Skeletal muscle tissue (tissue), 4 donors: Measurements from ENCODE around the gene PGP. TPM values are rescaled to one million over a fixed set of nuclear protein-coding genes. Genes with fewer than 3 reads are reported as not detected.

Source experiments
- H3K27ac ChIP-seq: one replicate; pipeline ENCODE4 v1.7.0; 2013; ENCODE audit warnings: mild to moderate bottlenecking, low read depth, low read length, inconsistent platforms
- H3K27me3 ChIP-seq, 3 donors: one replicate each; pipeline ENCODE4 v1.7.0; 2013; ENCODE audit warnings: low read length in 3 of 3; ENCODE audit not compliant: control insufficient read depth in 3 of 3, insufficient read depth in 3 of 3
- H3K36me3 ChIP-seq, 3 donors: one replicate each; pipeline ENCODE4 v1.7.0; 2013; ENCODE audit warnings: low read length in 3 of 3; ENCODE audit not compliant: control insufficient read depth in 3 of 3, insufficient read depth in 3 of 3
- H3K4me1 ChIP-seq, 3 donors: one replicate each; pipeline ENCODE4 v1.7.0; 2013; ENCODE audit warnings: low read length in 3 of 3, mild to moderate bottlenecking in 3 of 3; ENCODE audit not compliant: control insufficient read depth in 3 of 3, insufficient read depth in 3 of 3
- H3K4me3 ChIP-seq, 3 donors: one replicate each; pipeline ENCODE4 v1.7.0; 2013; ENCODE audit warnings: low read length in 3 of 3
- H3K9ac ChIP-seq, 3 donors: one replicate each; pipeline ENCODE4 v1.7.0; 2013; ENCODE audit warnings: low read length in 3 of 3, mild to moderate bottlenecking in 3 of 3, moderate library complexity in 2 of 3, low read depth in 1 of 3
- H3K9me3 ChIP-seq, 3 donors: one replicate each; pipeline ENCODE4 v1.7.0; 2013; ENCODE audit warnings: low read length in 3 of 3; ENCODE audit not compliant: control insufficient read depth in 3 of 3
- total RNA-seq: library from RNA; depleted of rRNA; stranded (reverse); fragments of >200 nt; gene quantifications from one replicate; pipeline ENCODE4 v1.2.3, GENCODE V29; 2014
- donor health status: Osteomylitis.

Gene PGP
- total RNA-seq, 1 donor from 2014 or later: 9.9 TPM

GRCh38 chr16:2233046-2233775, 18.6 kb upstream of the PGP start:
- H3K9ac ChIP-seq: no peak overlapping the region
- H3K4me3 ChIP-seq: no peak overlapping the region
- no peak overlapping the region for H3K27ac ChIP-seq
- peaks cover 63 to 67% (median 64%) of the 10 kb centered on the region in 3 donors for H3K36me3 ChIP-seq
- peaks cover 12 to 15% (median 12%) of the 10 kb centered on the region in 3 donors for H3K4me1 ChIP-seq
- no peaks in the 10 kb centered on the region for H3K9me3 ChIP-seq
- H3K27me3 ChIP-seq: peaks cover 12 to 26% (median 17%) of the 10 kb centered on the region in 3 donors

GRCh38 chr16:2232094-2232990, 17.7 kb upstream of the PGP start:
- Histone ChIP-seq H3K9me3 (no peaks in the 10 kb centered on the region), H3K27ac (no peak overlapping the region), H3K4me3 (no peak overlapping the region), H3K27me3 (peaks cover 10 to 21% (median 17%) of the 10 kb centered on the region in 3 donors), H3K4me1 (peaks cover 12 to 15% (median 12%) of the 10 kb centered on the region in 3 donors), H3K9ac (no peak overlapping the region), H3K36me3 (peaks cover 63 to 71% (median 68%) of the 10 kb centered on the region in 3 donors)

- no peak overlapping the region for H3K27ac ChIP-seq
- H3K4me1 ChIP-seq: peaks cover 6 to 9% (median 6%) of the 10 kb centered on the region in 3 donors
- no peaks in the 10 kb centered on the region for H3K9me3 ChIP-seq
- peaks cover 63 to 74% (median 72%) of the 10 kb centered on the region in 3 donors for H3K36me3 ChIP-seq
- H3K9ac ChIP-seq: no peak overlapping the region
- H3K27me3 ChIP-seq: peaks cover 5 to 12% (median 8%) of the 10 kb centered on the region in 3 donors
- H3K4me3 ChIP-seq: no peak overlapping the region
These were observed 16.6 kb upstream of the PGP start for GRCh38 chr16:2231016-2231931.

- Histone ChIP-seq H3K9ac (no peak overlapping the region), H3K27me3 (peaks cover 0 to 3% (median 2%) of the 10 kb centered on the region in 3 donors), H3K27ac (no peak overlapping the region), H3K4me1 (peaks cover 0 to 8% (median 8%) of the 10 kb centered on the region in 3 donors), H3K9me3 (no peaks in the 10 kb centered on the region), H3K4me3 (no peak overlapping the region), H3K36me3 (peaks cover 63 to 71% (median 70%) of the 10 kb centered on the region in 3 donors)
These were observed 15.7 kb upstream of the PGP start for GRCh38 chr16:2230376-2230775.

- H3K9ac ChIP-seq: no peak overlapping the region
- H3K27ac ChIP-seq: no peak overlapping the region
- no peaks in the 10 kb centered on the region for H3K27me3 ChIP-seq
- no peak overlapping the region for H3K4me3 ChIP-seq
- peaks cover 59 to 65% (median 64%) of the 10 kb centered on the region in 3 donors for H3K36me3 ChIP-seq
- no peaks in the 10 kb centered on the region for H3K9me3 ChIP-seq
- H3K4me1 ChIP-seq: peaks cover 4 to 13% (median 13%) of the 10 kb centered on the region in 3 donors
These were observed 15.1 kb upstream of the PGP start for GRCh38 chr16:2229632-2230250.

- peaks cover 54 to 59% (median 59%) of the 10 kb centered on the region in 3 donors for H3K36me3 ChIP-seq
These were observed 14.5 kb upstream of the PGP start for GRCh38 chr16:2229091-2229490.

GRCh38 chr16:2228161-2228824, 13.7 kb upstream of the PGP start:
- Histone ChIP-seq H3K27me3 (no peaks in the 10 kb centered on the region), H3K9me3 (no peaks in the 10 kb centered on the region), H3K36me3 (peaks cover 46 to 51% (median 51%) of the 10 kb centered on the region in 3 donors), H3K9ac (no peak overlapping the region), H3K4me3 (no peak overlapping the region), H3K4me1 (peaks cover 10 to 24% (median 21%) of the 10 kb centered on the region in 3 donors), H3K27ac (no peak overlapping the region)

More at GRCh38 chr16:2229091-2229490, 14.5 kb upstream of the PGP start:
- Histone ChIP-seq H3K27ac (no peak overlapping the region), H3K4me1 (peaks cover 10 to 19% (median 19%) of the 10 kb centered on the region in 3 donors), H3K9me3 (no peaks in the 10 kb centered on the region), H3K4me3 (no peak overlapping the region), H3K9ac (no peak overlapping the region), H3K27me3 (no peaks in the 10 kb centered on the region)

- no peak overlapping the region for H3K27ac ChIP-seq
- peaks cover 33 to 38% (median 37%) of the 10 kb centered on the region in 3 donors for H3K36me3 ChIP-seq
- H3K27me3 ChIP-seq: no peaks in the 10 kb centered on the region
- H3K4me1 ChIP-seq: peaks cover 13 to 24% (median 24%) of the 10 kb centered on the region in 3 donors
- peak overlapping the region in 1 of 3 donors; percentile 33 for H3K9ac ChIP-seq
- H3K9me3 ChIP-seq: no peaks in the 10 kb centered on the region
- H3K4me3 ChIP-seq: no peak overlapping the region
These were observed 12.3 kb upstream of the PGP start for GRCh38 chr16:2226918-2227317.
